ENCODE measurements around the gene ARID1A.
A peak's percentile ranks its signal among the peaks of the same experiment; 100 is the strongest.

ARID1A gene

GRCh38 chr1:26744075-26744959 is 48.5 kb downstream of the ARID1A start:
- in situ Hi-C loops (cut with HindIII; ENCODE audit: low pct_ligation_motif_present, low pct_unique_long_range_greater_than_20kb, low sequenced_read_pairs) = no loop called here
- peak; percentile 60 for DNase-seq

GRCh38 chr1:26745191-26745590 is 49.4 kb downstream of the ARID1A start:
- in situ Hi-C loops (cut with HindIII; ENCODE audit: low pct_ligation_motif_present, low pct_unique_long_range_greater_than_20kb, low sequenced_read_pairs) = no loop called here
- no peak for DNase-seq

DNA sequence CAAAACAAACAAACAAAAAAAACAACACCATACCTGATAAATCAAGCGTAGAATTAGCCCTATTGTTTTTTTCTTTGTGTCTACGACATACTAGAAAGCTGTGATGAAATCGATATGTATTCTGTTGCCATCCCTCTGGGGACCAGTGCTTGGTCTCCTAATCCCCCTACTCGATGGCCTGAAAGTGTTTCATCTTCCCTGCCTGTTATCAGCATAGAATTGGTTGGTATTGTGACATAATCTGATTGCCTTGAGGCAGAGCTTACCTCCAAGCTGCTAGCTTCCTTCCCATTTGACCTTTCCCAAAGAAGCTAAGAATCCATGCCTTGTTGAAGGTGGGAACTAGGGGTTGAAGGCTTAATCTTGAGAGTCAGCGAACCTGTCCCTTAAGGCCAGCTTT is 51.2 kb downstream of the ARID1A start:
- DNase-seq = no peak

GRCh38 chr1:26748351-26748750 is 52.5 kb downstream of the ARID1A start:
- DNase-seq = no peak

More for the DNA sequence above, 51.2 kb downstream of the ARID1A start:
- in situ Hi-C loops (cut with HindIII; ENCODE audit: low pct_ligation_motif_present, low pct_unique_long_range_greater_than_20kb, low sequenced_read_pairs) = no loop called here

GRCh38 chr1:26749458-26749857 is 53.6 kb downstream of the ARID1A start:
- in situ Hi-C loops (cut with HindIII; ENCODE audit: low pct_ligation_motif_present, low pct_unique_long_range_greater_than_20kb, low sequenced_read_pairs) = no loop called here
- no peak for DNase-seq

More at GRCh38 chr1:26748351-26748750, 52.5 kb downstream of the ARID1A start:
- in situ Hi-C loops (cut with HindIII; ENCODE audit: low pct_ligation_motif_present, low pct_unique_long_range_greater_than_20kb, low sequenced_read_pairs) = no loop called here

DNA sequence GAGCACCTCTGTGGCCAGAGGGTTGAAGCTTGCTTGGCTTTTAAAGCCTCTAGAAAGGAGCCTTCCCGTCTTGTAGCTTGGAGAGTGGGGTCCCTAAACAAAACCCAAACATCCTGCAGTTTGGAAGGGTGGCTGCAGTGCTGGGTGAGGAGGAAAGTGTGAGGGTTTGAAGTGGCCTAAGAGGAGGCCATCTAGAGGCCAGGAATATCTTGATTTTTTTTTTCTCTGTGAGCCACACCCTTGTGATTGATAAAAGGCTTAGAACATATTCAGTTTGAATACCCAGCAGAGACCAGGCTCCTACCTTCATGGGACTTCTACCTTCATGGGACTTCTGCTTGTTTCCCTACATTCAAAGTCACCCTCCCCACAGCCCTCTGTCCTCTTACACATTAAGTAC is 54.6 kb downstream of the ARID1A start:
- in situ Hi-C loops (cut with HindIII; ENCODE audit: low pct_ligation_motif_present, low pct_unique_long_range_greater_than_20kb, low sequenced_read_pairs) = no loop called here

GRCh38 chr1:26752519-26752918 is 56.7 kb downstream of the ARID1A start:
- DNase-seq = no peak
- in situ Hi-C loops (cut with HindIII; ENCODE audit: low pct_ligation_motif_present, low pct_unique_long_range_greater_than_20kb, low sequenced_read_pairs) = no loop called here

More for the DNA sequence above, 54.6 kb downstream of the ARID1A start:
- no peak for DNase-seq

GRCh38 chr1:26754086-26754874 is 58.5 kb downstream of the ARID1A start:
- DNase-seq = no peak
- in situ Hi-C loops (cut with HindIII; ENCODE audit: low pct_ligation_motif_present, low pct_unique_long_range_greater_than_20kb, low sequenced_read_pairs) = no loop called here

GRCh38 chr1:26758358-26758757 is 62.5 kb downstream of the ARID1A start:
- DNase-seq = no peak
- in situ Hi-C loops (cut with HindIII; ENCODE audit: low pct_ligation_motif_present, low pct_unique_long_range_greater_than_20kb, low sequenced_read_pairs) = no loop called here

GRCh38 chr1:26759531-26759930 is 63.7 kb downstream of the ARID1A start:
- no peak for DNase-seq
- in situ Hi-C loops (cut with HindIII; ENCODE audit: low pct_ligation_motif_present, low pct_unique_long_range_greater_than_20kb, low sequenced_read_pairs) = no loop called here

DNA sequence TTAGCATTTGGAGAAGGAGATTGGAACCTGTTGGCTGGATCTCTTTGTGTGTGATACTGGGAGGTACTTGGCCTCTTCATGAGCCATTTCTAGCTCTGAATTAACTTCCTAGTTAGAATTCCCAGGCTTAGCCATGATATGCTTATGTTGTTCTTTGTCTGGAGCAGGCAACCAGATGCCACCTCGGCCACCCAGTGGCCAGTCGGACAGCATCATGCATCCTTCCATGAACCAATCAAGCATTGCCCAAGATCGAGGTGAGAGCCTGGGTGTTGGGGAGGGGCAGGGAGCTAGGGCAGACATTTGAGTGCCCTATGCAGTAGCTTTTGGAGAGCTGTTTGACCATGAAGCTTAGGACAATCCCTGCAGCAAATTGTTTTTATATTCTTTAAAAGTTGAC is 65.4 kb downstream of the ARID1A start:
- in situ Hi-C loops (cut with HindIII; ENCODE audit: low pct_ligation_motif_present, low pct_unique_long_range_greater_than_20kb, low sequenced_read_pairs) = no loop called here
- DNase-seq = no peak

DNA sequence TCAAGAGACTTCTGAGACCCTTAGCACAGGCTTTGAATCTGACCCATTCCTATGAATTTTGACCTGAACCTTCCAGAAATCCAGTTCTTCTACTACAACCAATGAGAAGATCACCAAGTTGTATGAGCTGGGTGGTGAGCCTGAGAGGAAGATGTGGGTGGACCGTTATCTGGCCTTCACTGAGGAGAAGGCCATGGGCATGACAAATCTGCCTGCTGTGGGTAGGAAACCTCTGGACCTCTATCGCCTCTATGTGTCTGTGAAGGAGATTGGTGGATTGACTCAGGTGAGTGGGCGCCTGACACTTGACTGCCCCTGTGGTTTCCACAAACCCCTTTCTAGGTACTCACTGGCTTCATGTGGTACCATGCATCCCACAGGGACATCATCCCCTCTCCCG is 71.9 kb downstream of the ARID1A start:
- in situ Hi-C loops (cut with HindIII; ENCODE audit: low pct_ligation_motif_present, low pct_unique_long_range_greater_than_20kb, low sequenced_read_pairs) = no loop called here
- no peak for DNase-seq

DNA sequence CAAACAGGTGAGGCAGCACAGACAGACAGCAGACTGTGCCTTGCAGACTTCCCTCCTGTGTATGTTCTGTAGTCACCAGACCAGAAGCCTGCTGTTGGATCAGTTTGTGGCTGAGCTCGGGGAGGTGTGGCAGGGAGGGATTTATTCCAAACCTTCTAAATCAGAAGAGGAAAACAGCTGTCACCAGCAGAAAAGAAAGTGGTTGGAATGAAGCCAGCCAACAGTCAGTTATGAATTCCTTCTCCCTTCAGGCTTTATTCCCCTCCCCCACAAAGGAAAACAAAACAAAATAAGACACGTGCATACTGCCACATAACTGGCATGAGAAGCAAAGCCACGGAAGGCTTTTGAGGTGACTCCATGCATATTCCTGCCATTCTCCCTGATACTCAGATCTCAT is 72.9 kb downstream of the ARID1A start:
- peak; percentile 5 for DNase-seq
- in situ Hi-C loops (cut with HindIII; ENCODE audit: low pct_ligation_motif_present, low pct_unique_long_range_greater_than_20kb, low sequenced_read_pairs) = no loop called here

DNA sequence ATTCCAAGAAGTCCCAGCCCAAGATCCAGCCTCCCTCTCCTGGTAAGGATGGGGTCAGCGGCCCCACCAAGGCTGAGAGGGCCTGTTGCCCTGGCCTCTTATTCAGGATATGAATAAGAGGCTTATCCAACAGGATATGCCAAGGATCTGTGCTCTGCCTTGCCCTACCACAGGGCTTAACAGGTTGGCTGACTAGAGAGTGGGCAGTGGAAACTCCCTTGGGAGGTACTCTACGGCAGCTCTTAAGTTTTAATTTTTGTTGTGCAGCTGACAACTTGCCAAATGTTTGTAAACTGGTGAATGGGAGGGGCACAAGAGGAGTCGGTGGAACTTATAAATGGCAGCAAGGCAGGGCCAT is 75.4 kb downstream of the ARID1A start:
- DNase-seq = no peak
- in situ Hi-C loops (cut with HindIII; ENCODE audit: low pct_ligation_motif_present, low pct_unique_long_range_greater_than_20kb, low sequenced_read_pairs) = no loop called here

DNA sequence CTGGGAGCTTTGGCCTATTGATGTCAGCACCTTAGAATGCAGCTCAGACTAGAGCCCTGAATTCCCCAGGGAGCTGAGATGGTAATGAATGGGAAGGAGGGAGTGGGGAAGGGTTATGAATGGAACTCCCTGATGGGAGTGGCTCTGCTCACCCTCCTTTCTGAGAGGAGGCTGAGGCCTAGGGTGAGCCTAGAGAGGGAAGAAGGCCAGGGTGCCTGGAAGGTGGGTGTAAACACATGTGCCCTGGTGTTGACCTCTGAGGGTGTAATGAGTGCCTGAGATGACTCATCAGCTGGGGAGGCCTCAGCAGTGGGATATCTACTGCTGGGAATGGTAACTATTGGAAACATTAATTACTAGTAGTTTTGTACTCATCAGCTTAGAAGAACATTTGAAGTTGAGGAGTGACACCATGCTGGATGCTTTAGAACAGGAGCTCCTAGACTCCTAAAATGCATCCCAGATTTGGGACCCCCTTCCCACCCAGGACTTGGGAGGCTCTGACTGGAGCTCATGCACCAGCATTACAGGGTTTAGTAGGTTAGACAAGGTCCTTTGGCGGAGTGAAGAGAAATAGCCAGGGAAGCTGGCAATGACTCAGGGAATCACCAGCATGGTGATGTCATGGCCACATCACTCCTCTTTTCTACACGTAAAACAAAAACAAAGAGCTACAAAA is 76.0 kb downstream of the ARID1A start:
- in situ Hi-C loops (cut with HindIII; ENCODE audit: low pct_ligation_motif_present, low pct_unique_long_range_greater_than_20kb, low sequenced_read_pairs) = no loop called here
- peak; percentile 95 for DNase-seq

DNA sequence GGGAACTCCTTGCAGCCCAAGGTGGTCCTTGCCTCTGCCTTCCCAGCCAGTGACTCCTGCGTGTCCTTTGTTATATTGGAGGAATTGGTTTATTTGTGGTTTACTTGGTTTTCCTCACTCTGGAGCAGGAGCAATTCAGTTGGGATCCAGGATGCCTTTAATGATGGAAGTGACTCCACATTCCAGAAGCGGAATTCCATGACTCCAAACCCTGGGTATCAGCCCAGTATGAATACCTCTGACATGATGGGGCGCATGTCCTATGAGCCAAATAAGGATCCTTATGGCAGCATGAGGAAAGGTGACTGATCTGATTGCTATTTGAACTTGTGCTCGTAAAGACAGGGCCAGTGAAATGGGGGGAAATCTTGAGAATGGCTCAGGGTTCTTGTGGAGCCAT is 76.9 kb downstream of the ARID1A start:
- peak; percentile 96 for DNase-seq
- in situ Hi-C loops (cut with HindIII; ENCODE audit: low pct_ligation_motif_present, low pct_unique_long_range_greater_than_20kb, low sequenced_read_pairs) = no loop called here

DNA sequence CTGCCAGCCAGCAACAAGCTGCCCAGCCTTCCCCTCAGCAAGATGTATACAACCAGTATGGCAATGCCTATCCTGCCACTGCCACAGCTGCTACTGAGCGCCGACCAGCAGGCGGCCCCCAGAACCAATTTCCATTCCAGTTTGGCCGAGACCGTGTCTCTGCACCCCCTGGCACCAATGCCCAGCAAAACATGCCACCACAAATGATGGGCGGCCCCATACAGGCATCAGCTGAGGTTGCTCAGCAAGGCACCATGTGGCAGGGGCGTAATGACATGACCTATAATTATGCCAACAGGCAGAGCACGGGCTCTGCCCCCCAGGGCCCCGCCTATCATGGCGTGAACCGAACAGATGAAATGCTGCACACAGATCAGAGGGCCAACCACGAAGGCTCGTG is 78.6 kb downstream of the ARID1A start:
- no peak for DNase-seq
- in situ Hi-C loops (cut with HindIII; ENCODE audit: low pct_ligation_motif_present, low pct_unique_long_range_greater_than_20kb, low sequenced_read_pairs) = no loop called here

- no peak for DNase-seq
- in situ Hi-C loops (cut with HindIII; ENCODE audit: low pct_ligation_motif_present, low pct_unique_long_range_greater_than_20kb, low sequenced_read_pairs) = no loop called here
Measured at GRCh38 chr1:26775666-26776065, 79.9 kb downstream of the ARID1A start.

- DNase-seq = no peak
- in situ Hi-C loops (cut with HindIII; ENCODE audit: low pct_ligation_motif_present, low pct_unique_long_range_greater_than_20kb, low sequenced_read_pairs) = no loop called here
Measured at GRCh38 chr1:26779098-26779668, 83.4 kb downstream of the ARID1A start.
